GM18502 (cell line): Measurements from ENCODE around the gene PTX4.
"Not testable (repeated sequence)": the region's sequence is repeated elsewhere in the genome, so short reads cannot be mapped to it uniquely, and the experiment has no call there.

Experiments used
- ATAC-seq: cut with Tn5 transposase; IDR thresholded peaks from one replicate; pipeline ENCODE4 v1.9.1; 2021; ENCODE audit warnings: mild to moderate bottlenecking; ENCODE audit not compliant: unreplicated experiment, poor library complexity

Gene PTX4

DNA sequence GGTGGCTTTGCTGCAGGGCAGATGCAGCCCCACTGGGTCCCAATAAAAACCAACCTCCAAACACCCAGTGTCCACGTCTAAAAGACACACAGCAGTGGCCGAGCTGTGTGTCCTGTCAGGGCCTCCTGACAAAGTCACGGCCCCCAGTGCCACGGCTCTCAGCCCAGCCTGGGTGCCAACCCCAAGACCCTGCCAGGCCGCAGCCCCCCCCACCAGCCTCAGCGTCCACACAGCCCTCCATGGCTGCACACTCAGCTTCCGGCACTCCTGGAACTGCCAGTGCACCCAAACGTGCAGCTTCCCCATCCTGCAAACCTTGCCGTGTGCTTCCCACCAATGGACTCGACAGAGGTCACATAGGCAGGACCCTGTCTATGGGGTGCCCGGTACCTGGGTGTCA is 40.8 kb downstream of the PTX4 start:
- ATAC-seq: no peak

DNA sequence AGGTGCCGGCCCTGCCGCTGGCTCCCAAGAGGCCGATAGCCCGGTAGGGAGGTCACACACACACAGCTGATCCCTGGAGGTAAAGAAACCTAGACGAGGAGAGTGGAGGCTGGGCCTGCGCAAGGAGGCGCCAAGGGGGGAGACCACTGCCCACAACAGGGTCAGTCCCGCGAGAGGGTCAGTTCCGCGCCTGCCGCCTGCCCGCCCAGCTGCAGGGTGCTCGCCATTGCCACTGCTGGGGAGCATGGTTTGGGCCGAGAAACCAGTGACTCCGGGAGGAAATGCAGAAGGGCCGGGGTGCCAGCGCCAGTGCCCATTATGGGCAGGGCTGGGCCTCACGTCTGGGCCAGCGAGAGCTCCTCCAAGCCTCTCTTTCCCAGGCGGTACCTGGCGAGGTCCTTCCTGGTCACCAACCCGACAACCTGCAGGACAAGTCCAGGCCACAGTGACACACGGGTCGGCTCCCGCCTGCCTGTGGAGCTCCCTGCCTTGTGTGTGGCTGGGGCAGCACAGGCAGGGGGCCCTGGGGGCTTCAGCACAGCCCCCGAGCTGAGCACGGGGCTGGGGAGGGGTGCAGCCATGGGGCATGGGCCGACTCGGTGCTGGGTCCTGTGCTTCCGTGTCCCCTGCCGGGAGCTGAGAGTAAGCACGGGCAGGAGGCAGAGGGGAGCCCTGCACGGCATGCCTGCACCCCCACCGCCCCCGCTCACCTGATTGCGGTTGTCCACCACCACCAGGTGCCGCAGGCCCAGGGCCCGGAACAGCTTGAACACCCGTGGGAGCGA is 42.3 kb downstream of the PTX4 start:
- ATAC-seq: no peak

DNA sequence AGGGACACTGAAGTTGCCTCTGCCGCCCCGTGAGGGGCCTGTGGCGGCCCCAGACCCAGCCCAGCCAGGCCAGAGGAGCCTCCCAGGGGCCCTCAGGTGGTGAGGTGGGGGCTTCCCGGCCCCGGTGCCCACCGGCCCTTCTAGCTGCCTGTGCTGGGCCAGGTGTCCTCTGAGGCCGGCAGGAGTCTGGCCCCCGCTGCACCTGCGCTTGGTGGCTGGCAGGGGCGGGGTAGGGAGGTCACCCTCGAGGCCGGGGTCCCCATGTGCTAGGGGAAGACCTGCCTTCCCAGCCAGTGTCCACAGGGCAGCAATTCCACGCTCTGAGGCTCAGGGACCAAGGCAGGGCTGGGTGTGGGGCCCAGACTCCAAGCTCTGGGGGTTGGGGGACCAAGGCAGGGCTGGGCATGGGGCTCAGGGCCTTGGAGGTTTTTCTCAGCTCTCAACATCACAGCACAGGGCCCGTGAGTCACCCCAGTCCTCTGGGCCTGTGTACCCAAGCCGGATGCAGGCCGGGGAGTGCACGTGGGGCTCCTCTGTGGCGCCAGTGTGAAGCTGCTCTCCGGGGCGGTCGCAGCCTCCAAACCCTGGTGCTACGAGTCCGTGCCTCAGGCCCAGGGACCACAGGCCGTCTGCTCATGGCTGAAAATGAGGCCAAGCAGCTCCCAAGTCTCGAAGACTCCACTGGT is 43.1 kb downstream of the PTX4 start:
- no peak for ATAC-seq

DNA sequence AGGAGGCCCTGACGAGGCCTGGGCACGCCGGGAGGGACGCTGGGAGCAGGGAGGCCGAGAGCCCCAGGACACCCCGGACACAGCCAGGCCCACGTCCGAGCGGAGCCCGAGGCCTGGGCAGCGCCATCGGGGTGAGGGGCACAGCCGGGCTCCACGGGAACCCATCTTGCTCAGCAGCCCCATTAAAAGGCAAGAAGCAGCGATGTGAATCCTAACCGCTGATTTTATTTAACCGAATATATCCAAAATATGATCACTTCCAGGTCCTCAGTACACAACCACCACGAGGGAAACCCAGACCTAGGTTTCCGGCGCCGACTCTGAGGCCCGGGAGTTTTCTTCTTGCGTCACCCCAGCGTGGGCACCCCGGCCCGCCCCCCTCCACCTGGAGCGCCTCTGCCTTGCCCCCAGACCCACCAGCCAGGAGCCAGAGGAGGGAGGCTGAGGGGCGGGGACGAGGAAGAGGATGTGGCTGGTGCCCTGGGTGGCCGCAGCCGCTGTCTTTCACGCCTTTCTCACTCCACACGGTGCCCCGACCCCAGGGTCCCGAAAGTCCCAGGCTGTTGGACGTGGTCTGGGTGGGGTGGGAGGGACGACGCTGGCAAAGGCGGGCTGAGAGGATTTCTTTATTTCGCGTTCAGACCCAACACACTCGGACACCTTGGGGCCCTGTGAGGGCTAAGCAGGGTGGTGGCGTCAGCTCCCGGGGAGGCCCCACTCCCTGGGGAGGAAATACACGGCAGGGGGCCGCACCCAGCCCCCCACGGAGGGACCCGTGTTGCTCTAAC is 43.8 kb downstream of the PTX4 start:
- ATAC-seq: no peak

DNA sequence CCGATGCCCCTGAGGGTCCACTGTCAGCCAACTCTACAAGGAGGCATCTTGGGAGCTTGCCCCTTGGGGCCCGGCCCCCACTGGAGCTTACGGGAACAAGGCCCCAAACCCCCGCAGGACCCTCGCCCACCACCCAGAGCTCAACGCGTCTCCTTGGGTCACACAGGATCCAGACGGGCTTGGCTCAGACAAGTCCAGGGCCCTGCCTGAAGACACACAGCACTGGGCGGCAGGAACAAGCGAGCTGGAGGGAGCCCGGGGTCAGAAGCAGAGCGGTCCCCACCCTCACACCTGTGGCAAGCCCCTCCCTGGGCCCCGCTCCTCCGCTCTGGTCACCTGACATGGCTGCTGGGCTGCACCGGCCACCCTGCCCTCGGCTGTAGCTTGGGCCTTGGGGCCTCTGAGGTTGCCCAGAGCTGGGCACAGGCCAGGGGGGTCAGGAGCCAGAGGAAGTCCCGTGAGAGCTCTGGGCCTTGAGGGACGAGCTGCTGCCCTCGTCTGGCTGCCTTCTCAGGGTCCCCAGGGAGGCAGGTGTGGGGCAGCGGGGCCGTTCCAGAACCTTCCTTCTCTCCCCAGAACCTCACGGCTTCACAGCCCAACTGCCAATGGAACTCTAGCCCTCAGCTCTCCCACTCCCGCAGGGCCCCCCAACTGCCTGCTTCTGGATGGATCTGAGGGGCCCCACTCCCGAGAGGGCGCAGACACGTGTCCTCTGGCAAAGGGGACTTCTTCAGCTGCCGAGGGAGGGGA is 44.6 kb downstream of the PTX4 start, which contains the start of gene CCDC154:
TSS of gene CCDC154 (minus strand) at position 577 of the 750 bp plus-strand sequence. CDS start at position 343, 234 bp downstream.
- ATAC-seq: no peak

DNA sequence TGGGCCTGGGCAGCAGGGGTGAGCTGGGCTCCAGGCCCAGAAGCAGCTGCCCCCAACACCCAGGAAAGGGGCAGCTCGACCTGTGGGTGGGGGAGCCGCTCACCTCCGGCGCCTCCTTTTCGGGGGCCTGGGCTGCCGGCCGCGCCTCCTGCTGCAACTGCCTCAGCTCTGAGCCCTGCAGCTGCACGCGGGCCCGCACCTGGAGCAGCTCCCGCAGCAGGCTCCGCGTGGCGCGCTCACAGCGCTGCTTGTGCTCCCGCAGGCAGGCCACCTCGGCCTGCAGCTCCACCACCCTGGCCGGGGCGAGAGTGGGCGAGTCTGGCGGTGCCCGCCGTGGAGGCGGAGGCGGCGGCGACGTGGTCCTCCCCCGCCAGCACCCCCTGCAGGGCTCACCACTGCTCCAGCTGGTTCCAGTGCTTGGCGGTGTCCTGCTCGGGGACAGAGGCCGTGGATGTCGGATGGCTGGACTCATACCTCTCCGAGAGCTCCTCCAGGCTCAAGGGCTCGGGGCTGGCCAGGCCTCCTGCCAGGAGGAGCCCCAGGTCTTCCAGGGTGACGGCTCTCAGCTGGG is 45.3 kb downstream of the PTX4 start:
- ATAC-seq: no peak

DNA sequence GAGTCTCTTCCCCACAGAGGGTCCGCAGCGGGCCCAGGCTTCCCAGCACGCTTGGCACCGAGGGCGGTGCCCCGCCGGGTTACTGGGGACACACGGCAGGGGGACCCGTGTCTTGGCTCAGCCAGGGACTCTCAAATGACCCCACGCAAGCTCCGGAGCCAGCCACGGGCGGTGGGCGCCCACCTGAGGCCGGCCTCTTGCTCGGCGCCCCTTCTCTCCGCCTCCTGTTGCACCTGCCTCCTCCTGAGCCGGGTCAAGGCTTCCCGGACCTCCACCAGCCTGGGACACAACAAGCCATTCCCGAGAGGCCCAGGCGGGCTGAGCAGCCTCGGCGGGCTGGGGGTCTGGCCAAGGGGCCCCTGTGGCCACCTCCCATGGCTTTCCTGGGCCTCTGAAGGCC is 46.0 kb downstream of the PTX4 start:
- ATAC-seq: no peak

DNA sequence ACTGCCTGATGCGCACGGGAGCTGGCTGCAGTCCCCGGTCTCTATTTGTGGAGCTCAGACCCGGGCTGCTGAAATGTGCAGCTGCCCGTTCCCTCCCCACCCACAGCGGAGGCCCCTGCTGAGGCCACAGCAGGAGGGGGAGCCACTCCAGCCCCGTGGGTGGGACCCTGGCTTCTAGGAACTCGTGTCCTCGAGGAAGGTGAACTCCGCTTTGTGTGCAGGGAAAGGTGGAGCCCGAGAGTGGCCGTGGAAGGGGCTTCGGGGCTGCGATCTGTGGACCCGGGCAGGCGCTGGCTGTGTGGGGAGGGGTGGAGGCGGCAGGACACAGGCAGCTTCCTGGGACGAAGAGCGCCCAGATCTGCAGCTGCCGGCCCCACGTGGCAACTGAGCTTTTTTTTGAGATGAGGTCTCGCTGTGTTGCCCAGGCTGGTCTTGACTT is 47.3 kb downstream of the PTX4 start:
- no peak for ATAC-seq

DNA sequence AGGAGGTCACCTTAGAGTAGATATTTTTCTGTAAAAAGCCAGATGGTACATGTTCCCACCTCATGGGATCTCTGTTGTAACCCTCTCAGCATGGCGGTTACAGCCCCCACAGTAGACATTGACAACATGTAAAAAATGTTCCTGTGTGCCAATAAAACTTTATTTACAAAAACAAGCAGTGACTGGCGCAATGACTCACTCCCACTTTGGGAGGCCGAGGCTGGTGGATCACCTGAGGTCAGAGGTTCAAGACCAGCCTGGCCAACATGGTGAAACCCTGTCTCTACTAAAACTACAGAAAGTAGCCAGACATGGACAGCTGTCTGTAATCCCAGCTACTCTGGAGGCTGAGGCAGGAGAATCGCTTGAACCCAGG is 49.1 kb downstream of the PTX4 start:
- not testable (repeated sequence) for ATAC-seq

DNA sequence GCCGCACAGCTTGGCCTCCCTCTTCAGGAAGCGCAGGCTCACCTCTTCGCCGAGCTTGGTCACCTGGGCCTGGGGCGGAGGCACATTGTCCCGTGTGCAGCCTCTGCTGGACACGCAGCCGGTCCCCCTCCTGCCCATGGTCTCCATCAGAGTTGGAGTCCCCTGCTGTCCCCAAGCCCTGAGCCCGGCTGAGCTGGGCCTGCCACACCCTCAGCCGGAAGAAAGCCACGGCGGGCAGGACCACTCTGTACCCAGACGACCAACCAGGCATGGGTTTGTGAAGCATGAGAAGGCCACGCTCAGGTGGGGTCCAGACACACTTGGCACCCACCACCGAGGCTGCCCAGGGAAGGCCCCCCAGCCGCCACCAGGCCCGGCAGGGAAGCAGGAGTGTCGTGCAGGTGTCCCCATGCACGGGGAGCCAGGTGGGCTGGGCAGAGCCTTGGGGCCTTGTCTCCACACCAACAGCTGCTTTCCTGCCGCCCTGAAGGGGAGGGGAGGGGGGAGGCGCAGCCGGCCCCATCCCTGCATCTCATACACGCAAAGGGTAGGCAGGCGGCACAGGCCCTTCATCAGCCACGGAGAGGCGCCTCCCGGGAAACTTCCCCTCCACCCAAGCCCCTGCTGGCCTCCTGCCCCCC is 49.6 kb downstream of the PTX4 start:
- no peak for ATAC-seq

DNA sequence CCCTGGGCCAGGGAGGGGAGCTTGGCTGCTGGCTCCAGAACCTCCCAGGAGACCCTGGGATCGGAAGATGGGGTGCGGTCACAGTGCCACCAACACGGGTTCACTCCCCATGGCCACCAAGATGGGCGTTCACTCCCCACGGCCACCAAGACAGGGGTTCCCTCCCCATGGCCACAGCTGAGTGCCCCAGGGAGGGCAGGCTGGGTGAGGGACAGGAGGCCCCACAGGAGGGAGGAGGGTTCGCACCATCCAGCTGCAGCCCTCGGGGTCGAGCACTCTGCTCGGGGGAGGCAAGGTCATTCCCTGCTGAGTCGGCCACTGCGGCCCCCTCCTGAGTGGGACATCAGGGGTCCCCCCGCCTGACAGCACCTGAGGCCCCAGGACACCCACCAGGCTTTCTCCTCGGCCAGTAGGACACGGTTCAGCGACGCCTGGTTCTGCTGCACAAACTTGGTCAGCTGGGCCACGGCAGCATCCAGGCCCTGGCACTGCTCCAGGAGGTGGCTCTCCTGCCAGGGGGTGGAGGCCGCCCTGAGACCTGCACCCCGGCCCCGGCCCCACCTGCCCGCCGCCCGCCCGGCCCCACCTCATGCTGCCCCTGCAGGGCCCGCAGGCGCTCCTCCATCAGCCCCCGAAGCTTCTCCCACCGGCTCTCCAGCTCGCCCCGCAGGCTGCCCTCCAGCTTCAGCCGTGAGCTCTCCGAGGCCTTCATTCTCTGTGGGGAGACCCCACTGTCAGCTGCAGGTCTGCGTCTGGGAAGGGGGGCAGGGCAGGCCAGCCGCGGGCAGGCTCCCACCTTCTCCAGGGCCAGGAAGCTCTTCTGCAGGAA is 50.3 kb downstream of the PTX4 start:
- no peak for ATAC-seq

DNA sequence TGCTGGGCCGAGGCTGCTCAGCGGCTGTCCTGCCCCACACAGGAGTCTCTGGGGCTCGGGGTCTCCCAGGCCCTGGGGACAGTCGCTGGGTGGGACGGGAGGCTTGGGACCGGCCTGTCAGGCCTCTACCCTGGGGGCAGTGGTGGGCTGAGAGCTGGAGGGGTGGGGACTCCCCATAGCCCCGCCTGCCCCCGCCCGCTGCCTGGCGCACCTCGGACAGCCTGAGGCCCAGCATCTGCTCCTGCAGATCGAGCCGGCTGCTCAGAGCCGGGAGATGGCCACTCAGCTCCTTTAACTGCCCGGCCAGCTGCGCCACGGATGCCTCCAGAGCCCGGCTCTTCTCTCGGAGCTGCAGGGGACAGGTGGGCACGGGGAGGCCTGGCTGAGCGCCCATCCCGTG is 51.1 kb downstream of the PTX4 start:
- no peak for ATAC-seq

DNA sequence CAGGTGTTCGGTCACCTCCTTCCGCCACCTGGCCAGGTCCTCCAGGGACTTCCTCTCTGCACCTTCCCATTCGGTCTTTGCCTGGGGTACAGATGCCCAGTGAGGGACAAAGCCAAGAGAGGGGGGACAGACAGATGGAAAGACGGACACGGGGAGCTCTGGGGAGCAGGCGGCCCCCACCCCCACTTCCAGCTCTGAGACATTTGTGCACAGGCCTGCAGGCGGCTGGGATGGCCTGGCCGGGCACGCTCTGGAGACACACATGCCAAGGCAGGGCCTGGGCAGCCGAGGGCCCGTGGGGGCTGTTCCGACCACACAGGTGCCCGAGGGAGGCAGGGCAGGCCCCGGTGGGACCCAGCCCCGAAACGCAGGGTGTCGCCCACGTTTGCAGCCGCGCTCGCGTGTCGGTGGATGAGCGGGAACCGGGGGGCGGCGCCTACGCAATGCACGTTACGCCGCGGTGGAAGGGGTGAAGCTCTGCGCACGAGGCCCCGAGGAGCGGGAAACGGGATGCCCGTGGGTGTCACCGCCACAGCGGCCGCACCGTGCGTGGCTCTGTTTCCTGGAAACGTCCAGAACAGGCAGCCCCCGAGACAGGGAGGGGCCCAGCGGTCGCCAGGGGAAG is 51.9 kb downstream of the PTX4 start:
- no peak for ATAC-seq

DNA sequence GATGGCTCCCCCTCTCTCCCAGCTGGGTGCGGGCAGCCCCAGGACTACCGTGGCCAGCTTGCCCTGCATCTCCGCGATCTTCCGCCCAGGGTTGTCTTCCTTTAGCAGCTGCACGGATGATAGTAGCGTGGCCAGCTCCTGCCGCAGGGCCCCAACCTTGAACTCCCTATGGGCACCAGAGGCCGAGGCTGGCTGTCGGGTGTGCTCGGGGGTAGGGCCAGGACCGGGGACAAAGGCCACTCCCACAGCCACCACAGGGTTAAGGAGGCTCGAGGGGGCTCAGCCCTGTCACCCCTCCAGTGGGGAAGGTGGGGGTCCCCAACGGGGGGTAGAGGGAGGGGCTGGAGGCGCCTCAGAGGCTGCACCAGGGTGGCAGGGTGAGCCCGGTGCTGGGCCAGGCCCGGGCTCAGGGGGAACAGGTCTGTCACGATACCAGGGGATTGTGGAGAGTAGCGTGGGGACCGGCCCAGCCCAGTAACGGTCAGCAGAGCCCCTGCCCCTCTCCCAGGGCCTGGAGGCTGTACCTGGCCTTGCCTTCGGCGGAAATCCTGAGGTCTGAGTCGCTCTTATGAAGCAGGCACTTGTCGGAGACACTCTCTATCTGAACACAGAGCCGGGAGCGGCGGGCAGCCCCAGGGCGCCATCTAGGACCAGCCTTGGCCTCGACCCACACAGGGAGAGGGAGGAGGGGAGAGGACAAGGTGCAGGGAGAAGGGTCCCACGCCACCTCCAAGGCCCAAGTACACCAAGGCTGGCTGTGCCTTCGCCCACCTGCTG is 52.6 kb downstream of the PTX4 start:
- no peak for ATAC-seq
